Activated naive CD8-positive, alpha-beta T cell (primary cell): ENCODE data around the gene SYN1.

ENCODE experiments used
- H3K27ac Mint-ChIP-seq: one replicate; pipeline ENCODE4 v1.8.0; 2021; ENCODE audit warnings: mixed read lengths
- H3K27me3 Mint-ChIP-seq: one replicate; pipeline ENCODE4 v1.8.0; 2021; ENCODE audit warnings: mixed read lengths
- H3K36me3 Mint-ChIP-seq: one replicate; pipeline ENCODE4 v1.8.0; 2021; ENCODE audit warnings: mixed read lengths
- H3K4me1 Mint-ChIP-seq: one replicate; pipeline ENCODE4 v1.8.0; 2021; ENCODE audit warnings: low read depth, mixed read lengths
- H3K4me3 Mint-ChIP-seq: one replicate; pipeline ENCODE4 v1.8.0; 2021; ENCODE audit warnings: mild to moderate bottlenecking, mixed read lengths
- H3K9me3 Mint-ChIP-seq: one replicate; pipeline ENCODE4 v1.8.0; 2021; ENCODE audit warnings: low read depth, mixed read lengths

Gene SYN1

DNA sequence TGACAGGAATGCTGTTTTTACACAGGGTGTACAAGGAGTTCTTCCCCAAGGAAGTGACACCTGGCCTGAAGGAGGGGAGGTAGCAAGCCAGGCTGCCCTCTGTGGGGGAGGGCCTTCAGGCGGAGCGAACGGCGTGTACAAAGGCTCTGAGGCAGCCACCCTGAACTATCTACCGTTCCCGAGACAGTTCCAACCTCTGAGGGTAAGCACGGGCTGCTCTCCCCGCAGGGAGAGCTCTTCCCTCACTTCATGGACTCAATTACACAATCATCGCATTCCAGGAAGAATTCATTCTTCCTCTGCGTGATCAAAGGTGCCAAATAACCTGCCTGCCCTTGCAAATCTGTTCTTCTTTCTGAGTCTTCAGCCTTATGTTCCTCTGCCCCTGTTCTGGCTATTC lies 25.9 kb upstream of the SYN1 start:
- H3K4me3 Mint-ChIP-seq, result no peak overlapping the region
- H3K4me1 Mint-ChIP-seq, result peaks cover 43% of the 10 kb centered on the region
- no peaks in the 10 kb centered on the region for H3K36me3 Mint-ChIP-seq
- no peak overlapping the region for H3K27ac Mint-ChIP-seq
- no peaks in the 10 kb centered on the region for H3K27me3 Mint-ChIP-seq
- no peaks in the 10 kb centered on the region for H3K9me3 Mint-ChIP-seq

DNA sequence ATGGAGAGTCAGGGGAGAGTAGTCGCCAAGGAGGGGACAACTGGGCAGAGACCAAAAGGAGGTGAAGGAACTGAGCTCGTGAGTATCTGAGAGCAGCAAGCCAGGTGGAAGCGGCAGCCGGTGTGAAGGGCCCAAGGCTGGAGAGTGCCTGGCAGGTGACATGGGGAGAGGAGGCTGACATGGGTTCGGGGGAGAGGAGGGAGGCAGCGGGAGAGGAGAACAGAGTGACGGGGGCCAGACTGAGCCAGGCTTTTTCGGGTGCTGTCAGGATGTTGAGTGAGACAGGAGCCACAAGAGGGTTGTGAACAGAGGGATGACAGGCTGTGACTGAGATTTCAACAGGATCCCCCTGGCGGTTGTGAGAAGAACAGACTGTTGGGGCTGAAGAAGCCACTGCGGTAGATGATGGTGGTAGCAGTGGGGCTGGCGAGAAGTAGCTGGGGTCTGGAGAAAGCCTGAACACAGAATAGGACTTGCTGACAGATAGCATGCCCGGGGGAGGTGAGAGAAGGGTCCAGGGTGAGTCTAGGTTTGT lies 25.0 kb upstream of the SYN1 start:
- no peaks in the 10 kb centered on the region for H3K27me3 Mint-ChIP-seq
- no peak overlapping the region for H3K4me3 Mint-ChIP-seq
- peaks cover 6% of the 10 kb centered on the region for H3K36me3 Mint-ChIP-seq
- H3K9me3 Mint-ChIP-seq, result no peaks in the 10 kb centered on the region
- peak overlapping the region; percentile 54 for H3K27ac Mint-ChIP-seq
- peaks cover 43% of the 10 kb centered on the region for H3K4me1 Mint-ChIP-seq

DNA sequence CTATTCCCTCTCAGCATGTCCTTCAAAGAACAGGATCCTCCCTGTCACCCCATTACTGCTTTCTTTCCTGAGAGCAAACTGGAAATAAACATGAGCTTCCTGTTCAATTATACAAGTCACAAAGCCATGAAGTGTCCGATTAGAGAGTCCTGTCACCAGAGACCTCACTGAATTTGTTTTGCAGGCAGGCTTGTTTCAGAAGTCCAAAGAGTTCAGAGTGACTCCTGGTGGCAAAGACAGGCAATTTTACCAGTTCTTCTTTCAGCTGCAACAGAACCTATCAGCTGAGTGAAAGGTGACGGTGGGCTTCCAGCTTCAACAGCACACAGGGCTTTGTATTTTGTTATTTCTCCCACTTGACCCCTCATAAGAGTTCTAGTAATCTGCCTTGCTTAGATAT lies 24.3 kb upstream of the SYN1 start:
- peaks cover 37% of the 10 kb centered on the region for H3K4me1 Mint-ChIP-seq
- peaks cover 7% of the 10 kb centered on the region for H3K36me3 Mint-ChIP-seq
- no peak overlapping the region for H3K27ac Mint-ChIP-seq
- no peaks in the 10 kb centered on the region for H3K9me3 Mint-ChIP-seq
- H3K4me3 Mint-ChIP-seq, result no peak overlapping the region
- H3K27me3 Mint-ChIP-seq, result no peaks in the 10 kb centered on the region

DNA sequence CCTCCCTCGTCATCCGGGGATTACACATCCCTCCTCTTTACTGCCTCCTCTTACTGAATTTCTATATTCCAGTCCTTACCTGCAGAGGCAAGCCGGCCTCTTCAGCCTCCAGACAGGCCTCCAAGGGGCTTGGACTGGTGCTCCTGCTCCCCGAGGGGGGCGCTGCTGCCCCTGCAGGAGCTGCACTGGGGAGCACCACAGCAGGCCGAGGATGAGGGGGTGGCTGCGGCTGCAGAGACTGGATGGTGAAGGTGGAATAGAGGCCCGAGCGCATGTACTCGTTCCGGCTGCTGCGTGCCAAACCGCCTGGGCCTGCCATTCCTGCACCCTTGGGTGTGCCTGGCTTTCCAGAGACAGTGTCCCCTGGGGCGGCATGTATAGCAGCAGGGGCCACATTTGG lies 19.2 kb upstream of the SYN1 start:
- no peaks in the 10 kb centered on the region for H3K9me3 Mint-ChIP-seq
- peaks cover 7% of the 10 kb centered on the region for H3K36me3 Mint-ChIP-seq
- no peaks in the 10 kb centered on the region for H3K27me3 Mint-ChIP-seq
- H3K4me1 Mint-ChIP-seq, result peaks cover 12% of the 10 kb centered on the region
- H3K4me3 Mint-ChIP-seq, result no peak overlapping the region
- H3K27ac Mint-ChIP-seq, result peak overlapping the region; percentile 54

DNA sequence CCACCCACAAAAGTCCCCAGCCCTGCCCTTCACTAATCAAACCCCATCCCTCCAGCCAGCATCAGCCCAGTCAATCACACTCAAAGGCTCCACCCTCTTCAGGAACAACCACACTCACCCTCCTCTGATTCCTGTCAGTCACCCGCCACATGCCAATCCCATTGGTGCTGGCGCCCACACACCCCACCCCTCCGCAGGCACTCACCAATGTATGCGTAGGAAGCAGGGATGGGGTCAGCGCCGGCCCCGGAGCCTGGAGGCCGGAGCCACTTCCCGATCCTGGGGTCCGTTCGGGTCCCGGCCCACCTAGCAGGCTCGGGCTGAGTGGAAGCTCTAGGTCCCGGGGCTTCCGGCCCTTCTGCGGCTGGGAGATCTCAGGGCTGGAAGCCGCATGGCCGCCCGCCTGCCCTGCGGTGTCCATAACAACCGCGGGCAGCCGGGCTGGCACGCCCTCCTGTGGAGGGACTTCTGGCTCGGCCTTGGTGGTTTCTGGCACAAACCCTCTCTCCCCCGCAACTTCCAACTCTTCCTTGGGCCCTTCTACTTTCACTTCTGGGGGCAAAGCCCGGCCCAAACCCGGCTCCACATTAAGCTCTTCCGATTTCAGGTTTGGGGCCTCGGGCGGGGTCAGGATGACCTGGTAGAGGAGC lies 18.0 kb upstream of the SYN1 start:
- H3K4me3 Mint-ChIP-seq, result peak overlapping the region; percentile 71

DNA sequence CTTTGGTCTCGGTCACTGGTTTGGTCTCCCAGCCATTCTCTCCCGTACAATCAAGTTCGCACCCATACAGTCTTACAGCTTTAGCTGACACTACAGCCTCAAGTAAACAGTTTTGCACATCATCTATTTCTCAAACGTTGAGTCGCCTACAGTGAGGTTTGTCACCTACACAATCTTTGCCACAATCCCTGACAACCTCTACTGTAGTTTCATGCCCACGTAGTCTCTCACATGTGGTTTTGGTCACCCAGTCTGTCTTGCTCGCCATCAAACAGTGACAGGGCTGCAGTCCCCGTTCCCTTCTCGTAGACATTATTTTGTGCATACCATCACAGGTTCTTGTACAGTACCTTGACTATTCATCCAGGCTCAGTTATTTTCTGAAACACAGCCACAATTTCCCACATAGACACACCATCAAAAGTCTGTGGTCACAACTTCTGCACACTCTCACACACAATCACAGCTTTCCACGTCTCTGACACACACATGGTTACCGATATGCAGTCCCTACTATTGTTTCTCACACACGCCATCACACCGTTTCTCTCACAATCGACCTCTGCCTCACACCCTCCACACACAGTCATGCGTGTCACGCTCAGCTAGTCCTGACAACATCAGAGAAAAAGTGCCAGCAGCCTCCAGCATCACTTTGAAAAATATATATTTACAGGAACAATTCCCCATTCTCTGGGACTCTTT lies 15.4 kb upstream of the SYN1 start:
- Mint-ChIP-seq H3K27me3 (no peaks in the 10 kb centered on the region), H3K36me3 (peaks cover 5% of the 10 kb centered on the region), H3K27ac (no peak overlapping the region), H3K4me3 (no peak overlapping the region), H3K4me1 (peaks cover 18% of the 10 kb centered on the region), H3K9me3 (no peaks in the 10 kb centered on the region)

More for the DNA sequence above, 18.0 kb upstream of the SYN1 start:
- Mint-ChIP-seq H3K9me3 (no peaks in the 10 kb centered on the region), H3K36me3 (peaks cover 7% of the 10 kb centered on the region), H3K27me3 (no peaks in the 10 kb centered on the region), H3K27ac (no peak overlapping the region), H3K4me1 (peaks cover 12% of the 10 kb centered on the region)

DNA sequence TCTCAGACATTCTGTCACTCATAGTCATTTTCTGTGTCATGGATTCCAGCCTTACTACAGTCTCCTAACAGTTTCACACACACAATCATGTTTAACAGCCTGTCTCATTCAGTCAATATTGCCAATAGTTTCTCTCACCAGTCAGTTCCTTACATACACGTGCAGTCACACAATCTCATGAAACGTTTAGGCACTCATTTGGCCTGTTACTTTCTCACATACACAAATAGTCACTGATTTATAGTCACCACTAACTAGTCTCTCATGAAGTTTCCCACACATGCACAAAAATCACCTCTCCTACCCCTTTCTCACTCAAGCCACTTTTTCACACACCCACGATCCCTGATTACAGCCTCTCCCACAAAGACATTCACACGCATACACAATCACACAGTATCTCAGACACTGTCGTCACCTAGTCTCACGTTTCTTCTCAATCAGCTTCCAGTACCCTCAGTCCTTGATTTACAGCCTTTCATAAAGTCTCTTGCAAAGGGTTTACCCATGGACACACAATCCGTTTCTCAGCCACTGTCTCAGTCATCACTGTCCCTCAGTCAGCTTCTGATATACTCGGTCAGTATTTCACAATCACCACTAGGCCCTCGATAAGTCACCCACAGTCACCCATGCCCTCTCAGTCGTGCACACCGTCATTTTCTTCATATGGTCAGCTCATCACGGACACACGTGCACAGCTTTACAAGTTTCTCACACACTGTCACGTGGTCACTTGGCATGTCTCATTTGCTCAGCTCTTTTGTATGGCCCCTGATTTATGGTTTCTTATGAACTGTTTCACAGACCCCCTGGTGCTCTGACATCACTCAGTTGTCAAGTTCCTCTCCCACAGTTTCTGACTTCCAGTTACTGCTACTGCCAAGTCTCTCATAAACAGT lies 14.3 kb upstream of the SYN1 start:
- H3K27me3 Mint-ChIP-seq, result no peaks in the 10 kb centered on the region
- no peaks in the 10 kb centered on the region for H3K9me3 Mint-ChIP-seq
- no peak overlapping the region for H3K4me3 Mint-ChIP-seq
- no peak overlapping the region for H3K27ac Mint-ChIP-seq
- H3K36me3 Mint-ChIP-seq, result no peaks in the 10 kb centered on the region
- peaks cover 24% of the 10 kb centered on the region for H3K4me1 Mint-ChIP-seq

DNA sequence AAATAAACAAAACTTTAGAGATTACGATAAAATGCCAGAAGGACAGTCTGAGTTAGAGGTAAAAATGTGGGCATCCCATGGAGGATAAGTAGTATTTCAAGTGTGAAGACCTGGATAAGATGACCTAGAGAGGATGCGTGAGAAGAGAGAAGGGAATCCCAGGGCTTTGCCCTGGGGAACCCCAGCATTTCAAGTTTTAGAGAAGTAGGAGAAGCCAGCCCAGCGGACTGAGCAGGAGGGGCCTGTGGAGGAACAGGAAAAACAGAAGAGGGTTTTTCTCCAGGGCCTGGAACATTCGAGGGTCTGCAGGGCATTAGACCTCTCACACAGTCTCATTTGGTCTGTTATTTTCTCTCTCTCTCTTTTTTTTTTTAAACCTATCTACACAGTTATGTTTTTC lies 13.0 kb upstream of the SYN1 start:
- Mint-ChIP-seq H3K9me3 (no peaks in the 10 kb centered on the region), H3K36me3 (no peaks in the 10 kb centered on the region), H3K4me1 (peaks cover 23% of the 10 kb centered on the region), H3K27me3 (no peaks in the 10 kb centered on the region), H3K4me3 (no peak overlapping the region), H3K27ac (no peak overlapping the region)

DNA sequence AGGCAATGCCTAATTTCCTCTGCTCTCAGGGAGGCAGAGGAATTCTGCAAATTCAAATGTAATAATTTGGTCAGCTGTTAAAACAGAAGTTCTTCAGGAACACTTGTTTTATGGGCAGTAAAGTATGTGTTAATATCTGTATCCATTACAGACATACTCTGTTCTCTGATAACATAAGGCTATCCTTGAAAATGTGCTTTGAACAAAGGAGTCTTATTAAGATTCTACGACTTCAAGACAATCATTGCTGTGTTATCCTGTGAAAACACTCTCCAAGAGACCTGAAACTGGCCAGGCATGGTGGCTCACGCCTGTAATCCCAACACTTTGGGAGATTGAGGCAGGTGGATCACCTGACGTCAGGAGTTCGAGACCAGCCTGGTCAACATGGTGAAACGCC lies 12.0 kb upstream of the SYN1 start:
- H3K36me3 Mint-ChIP-seq, result no peaks in the 10 kb centered on the region
- H3K4me3 Mint-ChIP-seq, result no peak overlapping the region
- H3K27me3 Mint-ChIP-seq, result no peaks in the 10 kb centered on the region
- no peaks in the 10 kb centered on the region for H3K9me3 Mint-ChIP-seq
- H3K4me1 Mint-ChIP-seq, result peaks cover 20% of the 10 kb centered on the region
- no peak overlapping the region for H3K27ac Mint-ChIP-seq

DNA sequence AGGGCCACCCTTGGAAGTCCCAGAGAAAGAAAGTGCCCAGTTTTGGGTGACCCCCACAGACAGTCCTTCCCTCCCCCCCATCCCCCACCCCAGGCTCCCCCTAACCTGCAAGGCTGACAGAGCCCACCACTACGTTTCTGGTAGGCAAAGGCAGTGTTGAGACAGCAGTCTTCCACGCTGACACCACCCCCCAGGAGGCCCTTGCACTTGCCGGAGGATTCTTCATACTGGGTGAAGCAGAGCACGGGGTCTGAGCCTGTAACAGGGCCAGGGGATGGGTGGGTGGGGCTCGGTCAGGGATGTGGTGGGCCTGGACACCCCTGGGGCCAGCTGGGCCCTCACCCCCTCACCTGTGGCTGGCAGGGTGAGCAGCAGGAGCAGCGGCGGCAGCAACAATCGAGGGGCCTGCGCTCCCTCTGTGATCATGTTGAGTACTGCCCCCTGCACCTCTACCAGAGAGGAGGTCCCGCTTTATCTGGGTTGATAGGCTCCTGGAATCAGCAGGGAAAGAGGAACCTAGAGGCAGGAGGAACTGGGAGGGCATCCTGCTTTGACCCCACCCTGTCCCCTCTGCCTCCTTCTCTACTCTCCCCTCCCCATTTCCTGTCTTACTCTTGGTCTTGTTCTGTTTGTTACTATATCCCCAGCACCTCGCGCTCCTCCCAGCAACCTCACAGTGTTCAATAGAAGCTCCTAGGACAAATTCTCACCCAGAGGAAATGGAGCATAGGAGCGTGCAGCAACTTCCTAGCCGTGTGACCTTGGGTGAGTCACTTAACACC lies 10.0 kb upstream of the SYN1 start, which contains the start of gene CFP:
Gene CFP (minus strand): TSS at position 512 of the 782 bp plus-strand sequence. CDS start 86 bp downstream, at position 426.
- Mint-ChIP-seq H3K27ac (peak within 1 kb of the TSS; percentile 51), H3K27me3 (no peaks in the 10 kb centered on the region), H3K36me3 (no peaks in the 10 kb centered on the region), H3K4me1 (peaks cover 19% of the 10 kb centered on the region), H3K9me3 (no peaks in the 10 kb centered on the region), H3K4me3 (peak within 1 kb of the TSS; percentile 80)

DNA sequence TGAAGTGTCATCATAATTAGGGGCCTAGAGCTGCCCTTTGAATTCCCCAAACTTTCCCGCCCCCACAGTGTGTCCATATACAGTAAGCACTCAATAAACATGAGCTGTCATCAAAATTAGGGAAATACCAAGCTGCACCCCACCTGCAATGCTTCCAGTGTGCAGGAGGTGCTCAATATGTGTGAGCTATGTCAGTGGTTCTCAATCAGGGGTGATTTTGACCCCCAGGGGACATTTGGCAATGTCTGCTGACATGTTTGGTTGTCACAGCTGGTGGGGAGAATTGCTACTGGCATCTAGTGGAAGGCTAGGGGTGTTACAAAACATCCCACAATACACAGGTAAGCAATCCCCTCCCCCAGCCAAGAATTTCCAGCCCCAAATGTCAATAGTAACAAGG lies 9.3 kb upstream of the SYN1 start:
- H3K27me3 Mint-ChIP-seq, result no peaks in the 10 kb centered on the region
- no peaks in the 10 kb centered on the region for H3K9me3 Mint-ChIP-seq
- no peaks in the 10 kb centered on the region for H3K36me3 Mint-ChIP-seq
- H3K27ac Mint-ChIP-seq, result peak overlapping the region; percentile 50
- peak overlapping the region; percentile 80 for H3K4me3 Mint-ChIP-seq
- peaks cover 19% of the 10 kb centered on the region for H3K4me1 Mint-ChIP-seq

DNA sequence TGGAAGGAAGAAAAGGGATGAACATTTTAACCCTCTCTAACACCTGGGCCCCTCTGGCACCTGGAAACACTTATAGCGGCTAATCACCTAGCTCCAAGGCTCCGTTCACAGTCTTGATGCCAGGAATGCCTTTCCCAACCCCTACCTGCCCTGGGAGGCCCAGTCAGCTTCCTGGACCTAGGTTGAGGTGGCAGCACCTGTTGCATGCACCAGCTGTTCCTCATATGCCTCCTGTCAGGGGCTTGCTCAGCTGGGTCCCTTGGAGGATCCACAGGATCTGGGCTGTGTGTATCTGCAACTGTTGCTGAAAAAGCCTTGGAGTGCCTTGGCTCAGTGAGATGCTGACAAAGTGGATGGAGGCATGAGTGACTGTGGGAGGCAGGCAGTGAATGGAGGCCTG lies 5.7 kb upstream of the SYN1 start:
- H3K4me3 Mint-ChIP-seq, result no peak overlapping the region
- H3K36me3 Mint-ChIP-seq, result no peaks in the 10 kb centered on the region
- peaks cover 29% of the 10 kb centered on the region for H3K4me1 Mint-ChIP-seq
- H3K27ac Mint-ChIP-seq, result no peak overlapping the region
- H3K9me3 Mint-ChIP-seq, result no peaks in the 10 kb centered on the region
- H3K27me3 Mint-ChIP-seq, result no peaks in the 10 kb centered on the region

DNA sequence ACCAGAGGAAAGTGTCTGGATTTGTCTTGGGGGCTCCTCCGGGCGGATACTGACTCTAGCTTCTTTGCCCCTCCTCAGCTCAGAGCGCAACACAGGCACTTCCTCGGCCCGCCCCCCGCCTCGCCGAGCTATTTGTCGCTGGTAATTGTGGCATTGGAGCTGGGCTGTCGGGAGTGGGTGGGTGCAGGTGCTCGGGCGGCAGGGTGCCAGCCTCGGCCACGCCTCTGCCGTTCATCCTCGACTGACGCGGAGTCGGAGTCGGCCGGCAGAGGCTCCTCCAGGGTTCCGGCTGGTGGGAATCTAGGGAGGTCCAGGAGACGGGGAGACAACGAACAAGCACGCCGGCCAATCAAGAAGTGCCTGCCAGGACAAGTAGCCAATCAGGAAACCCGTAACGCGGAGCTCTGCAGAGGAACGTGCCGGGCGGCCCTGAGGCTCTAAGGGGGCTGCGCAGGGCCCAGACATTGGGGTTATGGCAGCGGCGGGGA lies 3.9 kb upstream of the SYN1 start:
- no peaks in the 10 kb centered on the region for H3K36me3 Mint-ChIP-seq
- no peaks in the 10 kb centered on the region for H3K9me3 Mint-ChIP-seq
- peak overlapping the region; percentile 81 for H3K4me3 Mint-ChIP-seq
- no peaks in the 10 kb centered on the region for H3K27me3 Mint-ChIP-seq
- peak overlapping the region; percentile 34 for H3K27ac Mint-ChIP-seq
- peaks cover 21% of the 10 kb centered on the region for H3K4me1 Mint-ChIP-seq

DNA sequence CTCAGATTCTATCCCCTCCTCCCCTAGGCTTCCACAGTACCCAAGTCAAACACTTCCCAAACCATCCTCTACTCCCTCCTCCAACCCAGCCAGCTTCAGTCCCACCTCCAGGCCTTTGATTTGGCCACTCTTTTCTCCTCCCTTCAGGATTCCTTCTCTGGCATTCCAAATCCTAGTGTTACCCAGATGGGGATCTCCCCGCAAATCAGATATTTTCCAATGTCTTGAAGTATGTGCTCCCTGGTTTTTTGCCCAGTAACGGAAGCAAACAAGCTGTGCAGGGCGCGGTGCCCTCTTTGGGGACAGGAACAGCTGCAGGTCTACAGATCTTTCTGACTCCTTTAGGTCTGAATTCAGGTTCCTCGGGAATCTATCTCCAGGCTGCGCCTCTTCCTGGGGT lies 2.2 kb upstream of the SYN1 start:
- no peak overlapping the region for H3K4me3 Mint-ChIP-seq
- H3K36me3 Mint-ChIP-seq, result no peaks in the 10 kb centered on the region
- no peaks in the 10 kb centered on the region for H3K27me3 Mint-ChIP-seq
- H3K4me1 Mint-ChIP-seq, result peaks cover 17% of the 10 kb centered on the region
- no peaks in the 10 kb centered on the region for H3K9me3 Mint-ChIP-seq
- no peak overlapping the region for H3K27ac Mint-ChIP-seq
